Measurements from ENCODE around the gene NFYA. TPM values are rescaled to one million over a fixed set of nuclear protein-coding genes. Genes with fewer than 3 reads are reported as not detected.
A peak's percentile ranks its signal among the peaks of the same experiment; 100 is the strongest.

The NFYA gene
- total and polyA plus RNA-seq, 9 of the 15 experiments (the other 6 are each of a cell fraction or from before 2014, with no cell fraction given) = 7.3 to 37.1 (median 21.8) TPM

DNA sequence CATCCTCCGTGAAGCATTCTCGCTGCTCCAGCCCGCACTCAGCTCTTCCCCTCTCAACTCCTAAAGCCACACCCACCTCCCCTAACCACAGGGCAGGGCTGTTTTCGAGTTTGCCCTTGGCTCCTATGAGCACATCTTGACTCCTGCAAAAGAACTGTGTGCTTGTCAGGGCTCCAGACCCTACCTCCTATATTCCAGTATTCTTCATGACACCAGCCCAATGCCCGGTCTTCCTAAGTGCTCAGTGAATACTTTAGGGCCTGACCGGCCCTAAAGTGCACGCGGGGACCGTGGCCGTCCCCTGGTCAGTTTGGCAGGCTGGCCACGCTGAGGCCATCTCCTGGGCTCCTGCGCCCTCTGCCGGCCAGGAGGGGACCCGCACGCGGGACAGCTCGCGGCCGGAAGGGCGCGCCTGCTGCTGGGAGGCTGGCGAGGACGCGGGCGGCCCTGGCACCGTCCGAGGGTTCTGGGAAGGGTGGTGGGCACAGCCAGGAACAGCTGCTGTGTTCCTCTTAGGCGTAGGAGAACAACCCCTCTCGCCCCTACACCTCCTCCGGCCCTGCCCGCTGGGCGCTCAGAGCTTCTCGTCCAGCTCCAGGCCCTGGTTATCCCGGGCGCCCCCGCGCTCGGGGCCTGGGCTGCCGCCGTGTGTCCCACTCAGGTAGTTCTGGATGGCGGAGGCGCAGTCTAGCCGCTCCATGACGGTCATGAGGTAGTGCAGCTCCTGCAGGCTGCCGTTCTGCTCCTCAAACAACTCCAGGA is 44.8 kb upstream of the NFYA start (continued):
- TF ChIP-seq CXXC5 (CRISPR knock-in tag; IDR thresholded peaks at IDR 0.05) (peak; percentile 54), POLR2G (IDR thresholded peaks at IDR 0.05; ENCODE audit: low read depth, low read length) (peak; percentile 72), HNRNPLL (IDR thresholded peaks at IDR 0.05; ENCODE audit: low read depth, low read length, poor library complexity, severe bottlenecking) (peak; percentile 31), PYGO2 (tag; IDR thresholded peaks at IDR 0.05) (no peak), ZNF589 (CRISPR knock-in tag; IDR thresholded peaks at IDR 0.05; ENCODE audit: low read depth) (peak; percentile 79; the same call in 1 of the 2 replicates), SIN3B (IDR thresholded peaks at IDR 0.05; ENCODE audit: low read depth) (peak; percentile 40; the same call in 1 of the 2 replicates), MNT (conservative IDR thresholded peaks at IDR 0.05) (peak; percentile 55 to 59; a peak in 3 of 4 replicates), HNRNPL (IDR thresholded peaks at IDR 0.05; ENCODE audit: low read depth, low read length) (peak; percentile 94), ZBTB33 (CRISPR knock-in tag; IDR thresholded peaks at IDR 0.05) (peak; percentile 13; the same call in 1 of the 2 replicates), EP400 (IDR thresholded peaks at IDR 0.05) (no peak; the same call in 1 of the 2 replicates), ZNF143 (CRISPR knock-in tag; IDR thresholded peaks at IDR 0.05) (0 out of 2 replicates have a peak, but pooled peaks have one; percentile 4), CTCF (IDR thresholded peaks at IDR 0.05 in 2 of 3, conservative IDR thresholded peaks at IDR 0.05 in 1 of 3; ENCODE audit: insufficient read depth in 2 of 3, low read depth in 1 of 3, low read length in 3 of 3) (peak; percentile 98), NR1H2 (CRISPR knock-in tag; IDR thresholded peaks at IDR 0.05) (peak; percentile 70; the same call in 1 of the 2 replicates), ZEB2 (IDR thresholded peaks at IDR 0.05) (0 out of 2 replicates have a peak, but pooled peaks have one; percentile 22), ETS2 (tag; IDR thresholded peaks at IDR 0.05; ENCODE audit: borderline replicate concordance, poor library complexity, severe bottlenecking) (no peak), ZNF644 (tag; IDR thresholded peaks at IDR 0.05; ENCODE audit: low read depth) (no peak), LEF1 (IDR thresholded peaks at IDR 0.05) (peak; percentile 33; the same call in 1 of the 2 replicates), SMARCE1 (IDR thresholded peaks at IDR 0.05) (0 out of 2 replicates have a peak, but pooled peaks have one; percentile 27), RB1 (IDR thresholded peaks at IDR 0.05; ENCODE audit: low read depth) (peak; percentile 97), KLF16 (IDR thresholded peaks at IDR 0.05) (peak; percentile 27; the same call in 1 of the 2 replicates), NEUROD1 (IDR thresholded peaks at IDR 0.05; ENCODE audit: borderline replicate concordance, low read depth, low read length, partially characterized antibody) (peak; percentile 33)
- TF ChIP-seq, protein P1, sequence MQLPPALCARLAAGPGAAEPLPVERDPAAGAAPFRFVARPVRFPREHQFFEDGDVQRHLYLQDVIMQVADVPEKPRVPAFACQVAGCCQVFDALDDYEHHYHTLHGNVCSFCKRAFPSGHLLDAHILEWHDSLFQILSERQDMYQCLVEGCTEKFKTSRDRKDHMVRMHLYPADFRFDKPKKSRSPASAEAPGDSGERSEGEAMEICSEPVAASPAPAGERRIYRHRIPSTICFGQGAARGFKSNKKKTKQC (CRISPR knock-in tag; IDR thresholded peaks at IDR 0.05) = peak; percentile 81

All from K562 (cell line).